Neural cell (in vitro differentiated cells): ENCODE data around the gene POU3F1. TPM values are rescaled to one million over a fixed set of nuclear protein-coding genes. Genes with fewer than 3 reads are reported as not detected.

ENCODE experiments used
- H2AFZ ChIP-seq: fragments of 200-600, 300-800 bp; sonication (generic), shearing (Covaris generic); 2 replicates; pipeline ENCODE4 v1.6.0; 2014; ENCODE audit warnings: low read depth, mild to moderate bottlenecking, antibody characterized with exemption, low read length, moderate library complexity
- H3F3A ChIP-seq: fragments of 200-600 bp; shearing (Covaris generic); 2 replicates; pipeline ENCODE4 v1.6.1; 2016; ENCODE audit warnings: mild to moderate bottlenecking, moderate library complexity, mixed read lengths, antibody characterized with exemption, low read length; ENCODE audit not compliant: insufficient read depth, poor library complexity, severe bottlenecking
- H3K27ac ChIP-seq: fragments of 200-600, 300-800 bp; sonication (generic), shearing (Covaris generic); 2 replicates; pipeline ENCODE4 v1.5.1; 2014; ENCODE audit warnings: mild to moderate bottlenecking, low read length, moderate library complexity
- H3K27me3 ChIP-seq: fragments of 300-800, 200-600 bp; sonication (generic), shearing (Covaris generic); 2 replicates; pipeline ENCODE4 v1.6.0; 2014; ENCODE audit warnings: mild to moderate bottlenecking, low read depth, low read length, moderate library complexity; ENCODE audit not compliant: insufficient read depth
- H3K36me3 ChIP-seq: fragments of 300-800, 200-600 bp; sonication (generic), shearing (Covaris generic); 2 replicates; pipeline ENCODE4 v1.5.1; 2014; ENCODE audit warnings: mild to moderate bottlenecking, antibody characterized with exemption, low read length, moderate library complexity; ENCODE audit not compliant: insufficient read depth
- H3K4me2 ChIP-seq: fragments of 300-800, 200-600 bp; sonication (generic), shearing (Covaris generic); 2 replicates; pipeline ENCODE4 v1.6.0; 2014; ENCODE audit warnings: mild to moderate bottlenecking, low read length
- H3K4me3 ChIP-seq: fragments of 300-800, 200-600 bp; sonication (generic), shearing (Covaris generic); 2 replicates; pipeline ENCODE4 v1.5.1; 2014; ENCODE audit warnings: mild to moderate bottlenecking, low read length, moderate library complexity
- H3K79me2 ChIP-seq: fragments of 200-600 bp; shearing (Covaris generic); replicated peaks from 2 replicates; pipeline ENCODE4 v1.6.0; 2014; ENCODE audit warnings: mild to moderate bottlenecking, low read length, moderate library complexity; ENCODE audit not compliant: insufficient read depth
- H3K9ac ChIP-seq: fragments of 300-800, 200-600 bp; sonication (generic), shearing (Covaris generic); 2 replicates; pipeline ENCODE4 v1.6.1; 2016; ENCODE audit warnings: mild to moderate bottlenecking, low read length, mixed read lengths
- H3K9me2 ChIP-seq: fragments of 200-600 bp; shearing (Covaris generic); 2 replicates; pipeline ENCODE4 v1.6.1; 2016; ENCODE audit warnings: mild to moderate bottlenecking, low read length, mixed read lengths; ENCODE audit not compliant: insufficient read depth
- H3K9me3 ChIP-seq: fragments of 200-600, 300-800 bp; sonication (generic), shearing (Covaris generic); 2 replicates; pipeline ENCODE4 v1.6.1; 2016; ENCODE audit warnings: mild to moderate bottlenecking, mixed run types, low read length, moderate library complexity, mixed read lengths
- H4K20me1 ChIP-seq: fragments of 200-600 bp; shearing (Covaris generic); 2 replicates; pipeline ENCODE4 v1.6.1; 2016; ENCODE audit warnings: mild to moderate bottlenecking, mixed run types; ENCODE audit not compliant: insufficient read depth
- CTCF ChIP-seq: fragments of 450-650 bp; IDR thresholded peaks from 2 replicates; pipeline ENCODE4 v1.5.1; 2014; ENCODE audit warnings: antibody characterized with exemption, mild to moderate bottlenecking, moderate library complexity; ENCODE audit not compliant: poor library complexity, severe bottlenecking
- EP300 ChIP-seq: fragments of 450-650 bp; conservative IDR thresholded peaks from 2 replicates; pipeline ENCODE4 v1.6.1; 2014; ENCODE audit warnings: antibody characterized with exemption, mild to moderate bottlenecking, moderate library complexity; ENCODE audit not compliant: poor library complexity, severe bottlenecking
- EZH2 ChIP-seq: fragments of 200-600, 300-800 bp; shearing (Covaris generic), sonication (generic); IDR thresholded peaks from 2 replicates; pipeline ENCODE4 v1.6.1; 2014; ENCODE audit warnings: antibody characterized with exemption, low read length, borderline replicate concordance, mild to moderate bottlenecking; ENCODE audit not compliant: insufficient read depth, poor library complexity, severe bottlenecking
- MXI1 ChIP-seq: fragments of 450-650 bp; conservative IDR thresholded peaks from 2 replicates; pipeline ENCODE4 v1.6.1; 2014; ENCODE audit warnings: antibody characterized with exemption, mild to moderate bottlenecking; ENCODE audit not compliant: poor library complexity, severe bottlenecking
- POLR2AphosphoS5 ChIP-seq: IDR thresholded peaks from 2 replicates; pipeline ENCODE4 v1.6.1; 2012
- RAD21 ChIP-seq: fragments of 450-650 bp; conservative IDR thresholded peaks from 2 replicates; pipeline ENCODE4 v1.6.1; 2014; ENCODE audit warnings: antibody characterized with exemption, mild to moderate bottlenecking, moderate library complexity
- REST ChIP-seq: IDR thresholded peaks from 2 replicates; pipeline ENCODE4 v1.6.1; 2012; ENCODE audit warnings: borderline replicate concordance
- SMC3 ChIP-seq: fragments of 450-650 bp; conservative IDR thresholded peaks from 2 replicates; pipeline ENCODE4 v1.6.1; 2014; ENCODE audit warnings: antibody characterized with exemption, mild to moderate bottlenecking, moderate library complexity; ENCODE audit not compliant: poor library complexity
- TAF1 ChIP-seq: IDR thresholded peaks from 2 replicates; pipeline ENCODE4 v1.6.1; 2012; ENCODE audit warnings: low read depth
- polyA plus RNA-seq: library from polyadenylated mRNA; depleted of rRNA; stranded (reverse); fragments of >200 nt; gene quantifications from 2 replicates; pipeline ENCODE4 v1.2.3, GENCODE V29; 2014

POU3F1 gene
- polyA plus RNA-seq, 1 donor from 2014 or later, result 3.1 TPM

GRCh38 chr1:38026592-38027200 lies 19.9 kb downstream of the POU3F1 start:
- Histone ChIP-seq H2AFZ (no peak overlapping the region), H3K36me3 (peaks cover 9% of the 10 kb centered on the region), H3K79me2 (no peaks in the 10 kb centered on the region), H3K9me2 (no peaks in the 10 kb centered on the region), H3K27me3 (no peaks in the 10 kb centered on the region), H3K9ac (no peak overlapping the region), H4K20me1 (no peaks in the 10 kb centered on the region), H3K27ac (no peak overlapping the region), H3F3A (no peaks in the 10 kb centered on the region), H3K4me3 (no peak overlapping the region), H3K9me3 (no peaks in the 10 kb centered on the region), H3K4me2 (no peak overlapping the region)
- no peak for TF ChIP-seq REST
- peak; percentile 90 for TF ChIP-seq CTCF
- TF ChIP-seq SMC3, result peak; percentile 97
- TF ChIP-seq TAF1, result no peak
- TF ChIP-seq POLR2AphosphoS5, result no peak
- TF ChIP-seq RAD21, result peak; percentile 94
- no peak for TF ChIP-seq EP300
- no peak for TF ChIP-seq EZH2
- peak; percentile 24 for TF ChIP-seq MXI1

GRCh38 chr1:38025664-38026063 lies 20.9 kb downstream of the POU3F1 start:
- H3K27ac ChIP-seq, result no peak overlapping the region
- H3K79me2 ChIP-seq, result no peaks in the 10 kb centered on the region
- no peaks in the 10 kb centered on the region for H3F3A ChIP-seq
- no peak overlapping the region for H3K9ac ChIP-seq
- H3K4me3 ChIP-seq, result no peak overlapping the region
- no peak overlapping the region for H2AFZ ChIP-seq
- H3K9me2 ChIP-seq, result no peaks in the 10 kb centered on the region
- H3K36me3 ChIP-seq, result peaks cover 9% of the 10 kb centered on the region
- no peak for TF ChIP-seq TAF1
- no peak for TF ChIP-seq SMC3
- no peak for TF ChIP-seq POLR2AphosphoS5
- TF ChIP-seq MXI1, result no peak
- TF ChIP-seq EZH2, result no peak
- TF ChIP-seq REST, result no peak
- TF ChIP-seq CTCF, result no peak
- no peak for TF ChIP-seq EP300
- H3K27me3 ChIP-seq, result no peaks in the 10 kb centered on the region
- H3K9me3 ChIP-seq, result no peaks in the 10 kb centered on the region
- no peak overlapping the region for H3K4me2 ChIP-seq
- H4K20me1 ChIP-seq, result no peaks in the 10 kb centered on the region
